NCI-H446 treated with DMSO at 0.1 percent for 48 hours (cell line): Measurements from ENCODE around the gene ARHGAP28.

Source experiments
- DNase-seq: peaks from one replicate; lab custom pipeline; 2025; lab: John Stamatoyannopoulos, UW

Gene ARHGAP28

GRCh38 chr18:6729247-6730091 lies at the start of gene ARHGAP28:
ARHGAP28 (plus strand) TSS chr18:6729716; CDS start chr18:6729822, 106 bp downstream.
- no peak for DNase-seq

GRCh38 chr18:6681331-6681875 lies 48.1 kb upstream of the ARHGAP28 start:
- DNase-seq = no peak

GRCh38 chr18:6682437-6683111 lies 46.9 kb upstream of the ARHGAP28 start:
- no peak for DNase-seq

- no peak for DNase-seq
Measured at GRCh38 chr18:6683112-6683876, 46.2 kb upstream of the ARHGAP28 start.

GRCh38 chr18:6687676-6688075 lies 41.8 kb upstream of the ARHGAP28 start:
- DNase-seq = no peak

GRCh38 chr18:6708890-6709289 lies 20.6 kb upstream of the ARHGAP28 start:
- DNase-seq = no peak

GRCh38 chr18:6711467-6711866 lies 18.0 kb upstream of the ARHGAP28 start:
- no peak for DNase-seq

- DNase-seq = no peak
Measured at GRCh38 chr18:6712401-6712800, 17.1 kb upstream of the ARHGAP28 start.

GRCh38 chr18:6714010-6714409 lies 15.5 kb upstream of the ARHGAP28 start:
- DNase-seq = no peak

- DNase-seq = no peak
Measured at GRCh38 chr18:6718267-6718666, 11.2 kb upstream of the ARHGAP28 start.

- DNase-seq = no peak
Measured at GRCh38 chr18:6719098-6719846, 10.2 kb upstream of the ARHGAP28 start.

GRCh38 chr18:6719910-6720683 lies 9.4 kb upstream of the ARHGAP28 start:
- DNase-seq = no peak

- no peak for DNase-seq
Measured at GRCh38 chr18:6721755-6722154, 7.8 kb upstream of the ARHGAP28 start.

GRCh38 chr18:6722690-6723089 lies 6.8 kb upstream of the ARHGAP28 start:
- DNase-seq = no peak

- no peak for DNase-seq
Measured at GRCh38 chr18:6724331-6724730, 5.2 kb upstream of the ARHGAP28 start.

GRCh38 chr18:6728331-6728730 lies 1.2 kb upstream of the ARHGAP28 start:
- no peak for DNase-seq

GRCh38 chr18:6728809-6729246 lies 688 bp upstream of the ARHGAP28 start:
- no peak for DNase-seq

GRCh38 chr18:6730416-6731221 lies 1.1 kb downstream of the ARHGAP28 start:
- DNase-seq = no peak

- DNase-seq = peak; percentile 18
Measured at GRCh38 chr18:6731222-6731596, 1.7 kb downstream of the ARHGAP28 start.

GRCh38 chr18:6732952-6733351 lies 3.4 kb downstream of the ARHGAP28 start:
- no peak for DNase-seq
